HCT116 (cell line): ENCODE results near the gene TANGO6. TPM values are rescaled to one million over a fixed set of nuclear protein-coding genes. Genes with fewer than 3 reads are reported as not detected.

Experiments
- ATAC-seq: fragments of 200-7000 bp; cut with Tn5 transposase; 2 replicates; pipeline ENCODE4 v1.9.1; 2020; ENCODE audit warnings: mild to moderate bottlenecking, moderate library complexity
- BruUV-seq: library from RNA; stranded (reverse); fragments of 400-500 nt; replicated peaks from 2 replicates; lab custom pipeline; 2021; lab: Mats Ljungman, UMichigan
- CTCF ChIA-PET: fragments of 300-600 bp; sonication (Branson Sonifier 250); formaldehyde crosslinking; loops from one replicate; lab custom pipeline; 2021; ENCODE audit warnings: antibody characterized with exemption; lab: Charles Lee
- POLR2A ChIA-PET: fragments of 300-600, 350-600 bp; sonication (Branson Sonifier 250); formaldehyde crosslinking; loops from one replicate; lab custom pipeline; 2021; ENCODE audit warnings: antibody characterized with exemption; lab: Charles Lee
- RAD21 ChIA-PET, 2 experiments: fragments of 300-600 bp; sonication (Branson Sonifier 250); formaldehyde crosslinking; loops; one replicate each; lab custom pipeline; 2023; ENCODE audit warnings: low total read pairs in 2 of 2; ENCODE audit not compliant: uncharacterized antibody in 2 of 2, unreplicated experiment in 2 of 2, low non-redundant PET in 1 of 2; lab: Charles Lee
- DNase-seq: peaks from one replicate; pipeline ENCODE4 v3.0.0-alpha.2; 2010; ENCODE audit warnings: low read depth, low spot score
- H2AFZ ChIP-seq: fragments of 200-600 bp; shearing (Covaris generic), sonication (generic); 2 replicates; pipeline ENCODE4 v1.6.1; 2017; ENCODE audit warnings: low read depth, mixed run types, mixed read lengths, antibody characterized with exemption, low read length; ENCODE audit not compliant: poor library complexity, severe bottlenecking
- H3K27ac ChIP-seq: 2 replicates; pipeline ENCODE4 v1.5.1; 2012; ENCODE audit warnings: low read depth, low read length
- H3K27me3 ChIP-seq: fragments of 200-600 bp; sonication (generic); 2 replicates; pipeline ENCODE4 v1.6.1; 2016; ENCODE audit warnings: mixed run types, low read length, mixed read lengths; ENCODE audit not compliant: insufficient read depth
- H3K36me3 ChIP-seq, 2 experiments: fragments of 200-500 bp in 1 of 2; fragments of 200-600 bp in 1 of 2; sonication (Bioruptor generic) in 1 of 2; sonication (generic) in 1 of 2; 2 replicates each; pipeline versions ENCODE4 v1.5.1 to v1.6.1; 2014 to 2016; ENCODE audit warnings: low read length in 2 of 2, inconsistent platforms in 1 of 2, mixed read lengths in 1 of 2, mixed run types in 1 of 2; ENCODE audit not compliant: insufficient read depth in 2 of 2, control insufficient read depth in 1 of 2
- H3K4me1 ChIP-seq, 2 experiments: fragments of 200-600 bp in 1 of 2; sonication (generic) in 1 of 2; 2 replicates each; pipeline versions ENCODE4 v1.5.1 to v1.6.1; 2012 to 2017; ENCODE audit warnings: low read length in 2 of 2, inconsistent platforms in 1 of 2, mild to moderate bottlenecking in 1 of 2, mixed read lengths in 1 of 2, mixed run types in 1 of 2, moderate library complexity in 1 of 2; ENCODE audit not compliant: insufficient read depth in 2 of 2, control insufficient read depth in 1 of 2
- H3K4me2 ChIP-seq: fragments of 200-600 bp; sonication (generic); 2 replicates; pipeline ENCODE4 v1.6.1; 2017; ENCODE audit warnings: mixed run types, low read length, mixed read lengths
- H3K4me3 ChIP-seq, 2 experiments: fragments of 200-600 bp in 1 of 2; sonication (generic) in 1 of 2; replicated peaks in 1 of 2; 2 replicates each; pipeline ENCODE4 v1.5.1; 2011 to 2016; ENCODE audit warnings: low read length in 2 of 2, control low read depth in 1 of 2, low read depth in 1 of 2, mild to moderate bottlenecking in 1 of 2, mixed read lengths in 1 of 2, mixed run types in 1 of 2
- H3K79me2 ChIP-seq: fragments of 200-600 bp; sonication (generic); 2 replicates; pipeline ENCODE4 v1.6.1; 2017; ENCODE audit warnings: mild to moderate bottlenecking, mixed run types, low read length, moderate library complexity, mixed read lengths; ENCODE audit not compliant: insufficient read depth
- H3K9ac ChIP-seq: fragments of 200-600 bp; sonication (generic); 2 replicates; pipeline ENCODE4 v1.6.1; 2016; ENCODE audit warnings: low read length, mixed read lengths
- H3K9me2 ChIP-seq: fragments of 200-600 bp; sonication (generic), shearing (Covaris generic); 2 replicates; pipeline ENCODE4 v1.6.1; 2017; ENCODE audit warnings: mixed run types, mild to moderate bottlenecking, moderate library complexity; ENCODE audit not compliant: insufficient read depth
- H3K9me3 ChIP-seq, 2 experiments: fragments of 200-500 bp in 1 of 2; fragments of 200-600 bp in 1 of 2; sonication (Bioruptor generic) in 1 of 2; sonication (generic) in 1 of 2; 2 replicates each; pipeline ENCODE4 v1.6.1; 2014 to 2017; ENCODE audit warnings: low read length in 2 of 2, mixed read lengths in 2 of 2, inconsistent platforms in 1 of 2, low read depth in 1 of 2, mild to moderate bottlenecking in 1 of 2, mixed run types in 1 of 2, moderate library complexity in 1 of 2; ENCODE audit not compliant: control insufficient read depth in 1 of 2, insufficient read depth in 1 of 2
- H4K20me1 ChIP-seq: fragments of 200-600 bp; sonication (generic), shearing (Covaris generic); 2 replicates; pipeline ENCODE4 v1.6.1; 2017; ENCODE audit warnings: mixed run types, mild to moderate bottlenecking, moderate library complexity; ENCODE audit not compliant: insufficient read depth
- CBX3 ChIP-seq: IDR thresholded peaks from 2 replicates; pipeline ENCODE4 v1.6.1; 2012; ENCODE audit warnings: low read depth
- CEBPB ChIP-seq: IDR thresholded peaks from 2 replicates; pipeline ENCODE4 v1.6.1; 2012; ENCODE audit warnings: low read depth
- EGR1 ChIP-seq: IDR thresholded peaks from 2 replicates; pipeline ENCODE4 v1.6.1; 2012; ENCODE audit warnings: low read depth
- EZH2 ChIP-seq: fragments of 200-600 bp; sonication (generic); IDR thresholded peaks from 2 replicates; pipeline ENCODE4 v1.6.1; 2017; ENCODE audit warnings: antibody characterized with exemption, mixed run types
- POLR2A ChIP-seq: IDR thresholded peaks from 2 replicates; pipeline ENCODE4 v1.7.0; 2011; ENCODE audit warnings: borderline replicate concordance; ENCODE audit not compliant: insufficient read depth, insufficient read length; ENCODE audit errors: extremely low read depth
- intact Hi-C: fragments of 100-400 bp; cut with micrococcal nuclease; formaldehyde crosslinking; loops from 2 replicates; pipeline ENCODE4 v1.10.0; 2022
- total RNA-seq: library from RNA; stranded (reverse); gene quantifications from one replicate; pipeline ENCODE4 v1.2.1, GENCODE V29; 2021; ENCODE audit not compliant: unreplicated experiment
- TF ChIP-seq, protein P1 (sequence below), 3 experiments: fragments of 200-600 bp in 1 of 3; sonication (generic) in 1 of 3; IDR thresholded peaks in 2 of 3; conservative IDR thresholded peaks in 1 of 3; 2 replicates each; pipeline ENCODE4 v1.5.1; 2012 to 2017; ENCODE audit warnings: low read depth in 2 of 3, low read length in 2 of 3, antibody characterized with exemption in 1 of 3, borderline replicate concordance in 1 of 3, control low read depth in 1 of 3, mild to moderate bottlenecking in 1 of 3, mixed read lengths in 1 of 3, mixed run types in 1 of 3, moderate library complexity in 1 of 3; ENCODE audit not compliant: insufficient read depth in 1 of 3
- TF ChIP-seq, protein P2 (sequence below): IDR thresholded peaks from 2 replicates; pipeline ENCODE4 v1.6.1; 2012; ENCODE audit warnings: low read depth

The TANGO6 gene
- total RNA-seq, 1 experiment from 2014 or later, result 16.4 TPM

DNA sequence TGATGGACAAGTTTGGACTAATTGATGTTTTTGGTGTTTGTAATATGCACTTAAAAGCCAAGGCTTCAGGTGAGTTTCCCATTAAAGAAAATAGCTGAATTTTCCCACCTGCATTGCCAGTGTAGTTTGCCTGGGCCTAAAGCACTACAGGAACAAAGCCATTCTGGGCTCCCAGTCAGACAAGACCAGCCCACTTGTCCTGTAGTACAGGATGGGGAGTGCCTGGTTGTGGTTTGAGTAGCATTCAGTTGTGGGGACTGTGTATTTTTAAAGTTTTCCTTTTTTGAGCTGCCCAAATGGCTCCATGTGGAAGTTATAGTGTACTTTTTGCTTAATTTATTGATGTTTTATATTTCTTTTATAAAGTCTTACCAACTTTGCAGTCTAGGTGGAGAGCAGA lies 91.7 kb downstream of the TANGO6 start (continued):
- TF ChIP-seq, protein P1, sequence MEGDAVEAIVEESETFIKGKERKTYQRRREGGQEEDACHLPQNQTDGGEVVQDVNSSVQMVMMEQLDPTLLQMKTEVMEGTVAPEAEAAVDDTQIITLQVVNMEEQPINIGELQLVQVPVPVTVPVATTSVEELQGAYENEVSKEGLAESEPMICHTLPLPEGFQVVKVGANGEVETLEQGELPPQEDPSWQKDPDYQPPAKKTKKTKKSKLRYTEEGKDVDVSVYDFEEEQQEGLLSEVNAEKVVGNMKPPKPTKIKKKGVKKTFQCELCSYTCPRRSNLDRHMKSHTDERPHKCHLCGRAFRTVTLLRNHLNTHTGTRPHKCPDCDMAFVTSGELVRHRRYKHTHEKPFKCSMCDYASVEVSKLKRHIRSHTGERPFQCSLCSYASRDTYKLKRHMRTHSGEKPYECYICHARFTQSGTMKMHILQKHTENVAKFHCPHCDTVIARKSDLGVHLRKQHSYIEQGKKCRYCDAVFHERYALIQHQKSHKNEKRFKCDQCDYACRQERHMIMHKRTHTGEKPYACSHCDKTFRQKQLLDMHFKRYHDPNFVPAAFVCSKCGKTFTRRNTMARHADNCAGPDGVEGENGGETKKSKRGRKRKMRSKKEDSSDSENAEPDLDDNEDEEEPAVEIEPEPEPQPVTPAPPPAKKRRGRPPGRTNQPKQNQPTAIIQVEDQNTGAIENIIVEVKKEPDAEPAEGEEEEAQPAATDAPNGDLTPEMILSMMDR (IDR thresholded peaks at IDR 0.05 in 2 of 3, conservative IDR thresholded peaks at IDR 0.05 in 1 of 3; ENCODE audit: borderline replicate concordance in 1 of 3, insufficient read depth in 1 of 3, low read depth in 2 of 3, low read length in 2 of 3), result no peak
- TF ChIP-seq EGR1, result no peak
- no peak for TF ChIP-seq POLR2A
- TF ChIP-seq CEBPB, result no peak
- TF ChIP-seq CBX3, result no peak
- no peak for TF ChIP-seq EZH2

DNA sequence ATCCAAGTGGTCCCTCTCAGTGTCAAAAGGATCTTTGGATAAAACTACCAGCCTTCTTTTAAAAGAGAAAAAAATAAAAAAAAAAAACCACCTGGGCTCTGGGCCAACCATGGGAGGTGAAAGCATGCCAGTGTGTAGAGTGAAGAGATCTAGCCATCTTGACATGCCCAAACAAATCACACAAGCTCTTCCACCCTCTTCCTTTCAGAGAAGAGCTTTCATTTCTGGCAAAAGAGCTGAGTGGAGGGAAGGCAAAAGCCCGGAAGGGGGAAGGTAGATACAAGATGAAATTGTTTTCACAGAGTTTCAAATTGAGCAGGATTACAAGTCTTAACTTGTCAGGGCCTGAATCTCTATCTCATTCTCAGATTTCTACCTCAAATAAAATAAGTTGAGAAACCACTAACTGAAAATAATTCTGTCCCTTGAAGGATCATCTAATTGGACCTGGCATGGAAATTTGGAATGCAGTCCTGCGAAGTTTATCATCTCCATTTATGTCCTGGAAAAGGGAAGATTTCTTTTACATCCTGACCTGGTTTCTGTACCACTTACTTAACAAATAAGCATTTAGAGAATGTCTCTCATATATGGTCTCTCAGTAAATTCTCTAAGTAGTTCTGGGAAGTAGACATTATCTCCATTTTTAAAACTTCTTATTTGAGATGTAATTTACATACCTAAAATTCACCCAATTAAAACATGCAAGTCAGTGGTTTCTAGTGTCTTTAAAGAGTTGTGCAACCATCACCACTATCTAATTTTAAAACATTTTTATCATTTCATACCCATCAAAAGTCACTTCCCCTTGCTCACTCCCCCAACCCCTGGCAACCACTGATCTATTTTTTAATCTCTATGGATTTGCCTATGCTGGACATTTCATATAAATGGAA lies 93.7 kb downstream of the TANGO6 start:
- intact Hi-C loops, result no loop called here
- CTCF ChIA-PET, result no interaction called here

More for the DNA sequence above, 93.7 kb downstream of the TANGO6 start:
- Histone ChIP-seq H3K9ac (no peak overlapping the region), H3K79me2 (no peaks in the 10 kb centered on the region), H4K20me1 (no peaks in the 10 kb centered on the region)
- DNase-seq, result no peak
- TF ChIP-seq, protein P2, sequence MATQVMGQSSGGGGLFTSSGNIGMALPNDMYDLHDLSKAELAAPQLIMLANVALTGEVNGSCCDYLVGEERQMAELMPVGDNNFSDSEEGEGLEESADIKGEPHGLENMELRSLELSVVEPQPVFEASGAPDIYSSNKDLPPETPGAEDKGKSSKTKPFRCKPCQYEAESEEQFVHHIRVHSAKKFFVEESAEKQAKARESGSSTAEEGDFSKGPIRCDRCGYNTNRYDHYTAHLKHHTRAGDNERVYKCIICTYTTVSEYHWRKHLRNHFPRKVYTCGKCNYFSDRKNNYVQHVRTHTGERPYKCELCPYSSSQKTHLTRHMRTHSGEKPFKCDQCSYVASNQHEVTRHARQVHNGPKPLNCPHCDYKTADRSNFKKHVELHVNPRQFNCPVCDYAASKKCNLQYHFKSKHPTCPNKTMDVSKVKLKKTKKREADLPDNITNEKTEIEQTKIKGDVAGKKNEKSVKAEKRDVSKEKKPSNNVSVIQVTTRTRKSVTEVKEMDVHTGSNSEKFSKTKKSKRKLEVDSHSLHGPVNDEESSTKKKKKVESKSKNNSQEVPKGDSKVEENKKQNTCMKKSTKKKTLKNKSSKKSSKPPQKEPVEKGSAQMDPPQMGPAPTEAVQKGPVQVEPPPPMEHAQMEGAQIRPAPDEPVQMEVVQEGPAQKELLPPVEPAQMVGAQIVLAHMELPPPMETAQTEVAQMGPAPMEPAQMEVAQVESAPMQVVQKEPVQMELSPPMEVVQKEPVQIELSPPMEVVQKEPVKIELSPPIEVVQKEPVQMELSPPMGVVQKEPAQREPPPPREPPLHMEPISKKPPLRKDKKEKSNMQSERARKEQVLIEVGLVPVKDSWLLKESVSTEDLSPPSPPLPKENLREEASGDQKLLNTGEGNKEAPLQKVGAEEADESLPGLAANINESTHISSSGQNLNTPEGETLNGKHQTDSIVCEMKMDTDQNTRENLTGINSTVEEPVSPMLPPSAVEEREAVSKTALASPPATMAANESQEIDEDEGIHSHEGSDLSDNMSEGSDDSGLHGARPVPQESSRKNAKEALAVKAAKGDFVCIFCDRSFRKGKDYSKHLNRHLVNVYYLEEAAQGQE, result no peak
- TF ChIP-seq, all 23 proteins: peak for 0
- Histone ChIP-seq H3K27me3 (no peaks in the 10 kb centered on the region), H3K27ac (peak overlapping the region; percentile 33; the same call in 1 of the 2 replicates), H3K4me1 (peaks cover 9 to 13% of the 10 kb centered on the region in 2 experiments; a peak in 3 of 4 replicates), H3K9me2 (no peaks in the 10 kb centered on the region), H2AFZ (no peak overlapping the region), H3K36me3 (no peaks in the 10 kb centered on the region), H3K9me3 (no peaks in the 10 kb centered on the region), H3K4me2 (peak overlapping the region; percentile 8; the same call in 1 of the 2 replicates), H3K4me3 (no peak overlapping the region)
- 0 out of 2 replicates have a peak, but pooled peaks have one; percentile 17 for ATAC-seq
- ChIA-PET POLR2A (no interaction called here), RAD21 (no interaction called here)
- no TSS peak for BruUV-seq
